Esophagus squamous epithelium (tissue), 5 donors: ENCODE results near the gene FRMPD4. TPM values are rescaled to one million over a fixed set of nuclear protein-coding genes. Genes with fewer than 3 reads are reported as not detected.

Experiments
- DNase-seq: peaks from one replicate; lab custom pipeline; 2025; lab: John Stamatoyannopoulos, UW
- H3K27ac ChIP-seq, 4 donors: fragments of 200-600 bp; sonication (generic); one replicate each; pipeline ENCODE4 v1.5.1; 2016 to 2019; ENCODE audit warnings: mild to moderate bottlenecking in 1 of 4
- H3K27me3 ChIP-seq, 4 donors: fragments of 200-600 bp; sonication (generic); 1 replicate in 3 of 4; 2 replicates in 1 of 4; pipeline versions ENCODE4 v1.5.1 to v1.6.0; 2017 to 2021; ENCODE audit warnings: antibody characterized with exemption in 1 of 4
- H3K36me3 ChIP-seq, 3 donors: fragments of 200-600 bp; sonication (generic); one replicate each; pipeline ENCODE4 v1.5.1; 2016 to 2019
- H3K4me1 ChIP-seq, 3 donors: fragments of 200-600 bp; sonication (generic); one replicate each; pipeline ENCODE4 v1.5.1; 2017 to 2019
- H3K4me3 ChIP-seq, 4 donors: fragments of 200-600 bp; sonication (generic); 1 replicate in 3 of 4; 2 replicates in 1 of 4; pipeline ENCODE4 v1.5.1; 2016 to 2019; ENCODE audit warnings: mild to moderate bottlenecking in 2 of 4, moderate library complexity in 1 of 4
- H3K9me3 ChIP-seq, 3 donors: fragments of 200-600 bp; sonication (generic); one replicate each; pipeline ENCODE4 v1.5.1; 2016 to 2019
- CTCF ChIP-seq, 6 experiments: fragments of 450-650 bp in 4 of 6; fragments of 200-600 bp in 2 of 6; sonication (generic) in 2 of 6; IDR thresholded peaks; one replicate each; pipeline ENCODE4 v1.5.1; 2016 to 2019; ENCODE audit warnings: antibody characterized with exemption in 6 of 6, mild to moderate bottlenecking in 4 of 6, moderate library complexity in 4 of 6
- POLR2A ChIP-seq, 4 donors: fragments of 450-650 bp; IDR thresholded peaks; one replicate each; pipeline ENCODE4 v1.6.1; 2017; ENCODE audit warnings: antibody characterized with exemption in 4 of 4, mild to moderate bottlenecking in 4 of 4, moderate library complexity in 3 of 4
- WGBS, 2 donors: methylation state at CpG; one replicate each; pipeline ENCODE4 v1.1.5; 2018; 5-methylcytosine and 5-hydroxymethylcytosine counted together
- intact Hi-C: fragments of 100-400 bp; cut with DNase I; formaldehyde crosslinking; loops from one replicate; pipeline ENCODE4 v1.15.0; 2022
- total RNA-seq, 4 donors: library from RNA; depleted of rRNA; stranded (reverse); fragments of >200 nt; gene quantifications; one replicate each; pipeline ENCODE4 v1.1.0, GENCODE V29; 2016
- donor health status: DM: yes; HTN: yes; CAD: no.

Gene FRMPD4
- total RNA-seq, 4 donors from 2014 or later = under 0.01 to 0.06 TPM; not detected in 2

- intact Hi-C loops = no loop called here
- Histone ChIP-seq H3K4me3 (no peak overlapping the region), H3K9me3 (peaks cover 0 to 8% (median 0%) of the 10 kb centered on the region in 3 donors), H3K4me1 (no peaks in the 10 kb centered on the region), H3K36me3 (no peaks in the 10 kb centered on the region), H3K27me3 (no peaks in the 10 kb centered on the region), H3K27ac (no peak overlapping the region)
- 30 to 60% methylated on average over 1 of the region's 1 CpG for WGBS, 2 donors
- DNase-seq = no peak
- TF ChIP-seq CTCF (IDR thresholded peaks at IDR 0.05) = no peak
- no peak for TF ChIP-seq POLR2A (IDR thresholded peaks at IDR 0.05)
Measured at GRCh38 chrX:12751887-12752286, 613.6 kb downstream of the FRMPD4 start.

- peaks cover 0 to 8% (median 0%) of the 10 kb centered on the region in 3 donors for H3K9me3 ChIP-seq
- intact Hi-C loops = no loop called here
- no peak for DNase-seq
- TF ChIP-seq CTCF (IDR thresholded peaks at IDR 0.05) (no peak), POLR2A (IDR thresholded peaks at IDR 0.05) (no peak)
- WGBS, 2 donors = 54 to 64% methylated on average over 2 of the region's 2 CpGs
- H3K4me3 ChIP-seq = no peak overlapping the region
- H3K27ac ChIP-seq = no peak overlapping the region
- H3K27me3 ChIP-seq = no peaks in the 10 kb centered on the region
- no peaks in the 10 kb centered on the region for H3K36me3 ChIP-seq
- H3K4me1 ChIP-seq = no peaks in the 10 kb centered on the region
Measured at GRCh38 chrX:12753366-12753765, 615.1 kb downstream of the FRMPD4 start.

GRCh38 chrX:12758291-12758690 is 620.0 kb downstream of the FRMPD4 start:
- Histone ChIP-seq H3K4me1 (no peaks in the 10 kb centered on the region), H3K27ac (no peak overlapping the region), H3K27me3 (no peaks in the 10 kb centered on the region), H3K9me3 (peaks cover 0 to 3% (median 0%) of the 10 kb centered on the region in 3 donors), H3K36me3 (no peaks in the 10 kb centered on the region), H3K4me3 (no peak overlapping the region)
- 71 to 100% methylated on average over 1 to 3 of the region's 3 CpGs for WGBS, 2 donors
- DNase-seq = no peak
- no peak for TF ChIP-seq CTCF (IDR thresholded peaks at IDR 0.05)
- TF ChIP-seq POLR2A (IDR thresholded peaks at IDR 0.05) = no peak
- intact Hi-C loops = no loop called here

GRCh38 chrX:12767856-12768255 is 629.6 kb downstream of the FRMPD4 start:
- intact Hi-C loops = no loop called here
- Histone ChIP-seq H3K4me3 (no peak overlapping the region), H3K27ac (no peak overlapping the region), H3K36me3 (no peaks in the 10 kb centered on the region), H3K4me1 (no peaks in the 10 kb centered on the region), H3K27me3 (peaks cover 0 to 17% (median 0%) of the 10 kb centered on the region in 4 donors), H3K9me3 (no peaks in the 10 kb centered on the region)
- TF ChIP-seq POLR2A (IDR thresholded peaks at IDR 0.05) (no peak), CTCF (IDR thresholded peaks at IDR 0.05) (no peak)
- DNase-seq = no peak
- 32 to 48% methylated on average over 2 of the region's 2 CpGs for WGBS, 2 donors

GRCh38 chrX:12768491-12768890 is 630.2 kb downstream of the FRMPD4 start:
- intact Hi-C loops = no loop called here
- Histone ChIP-seq H3K9me3 (no peaks in the 10 kb centered on the region), H3K4me1 (no peaks in the 10 kb centered on the region), H3K27me3 (peaks cover 0 to 24% (median 1%) of the 10 kb centered on the region in 4 donors), H3K36me3 (no peaks in the 10 kb centered on the region), H3K27ac (no peak overlapping the region), H3K4me3 (no peak overlapping the region)
- TF ChIP-seq CTCF (IDR thresholded peaks at IDR 0.05) = no peak
- DNase-seq = no peak
- WGBS, 2 donors = 66 to 84% methylated on average over 4 of the region's 4 CpGs
